HG03135 (cell line): ENCODE results near the gene SNAP91.
"Not testable (repeated sequence)": the region's sequence is repeated elsewhere in the genome, so short reads cannot be mapped to it uniquely, and the experiment has no call there.

Experiments
- ATAC-seq: cut with Tn5 transposase; IDR thresholded peaks from one replicate; pipeline ENCODE4 v1.9.1; 2021; ENCODE audit warnings: mild to moderate bottlenecking, moderate library complexity; ENCODE audit not compliant: unreplicated experiment

SNAP91 gene

GRCh38 chr6:83708970-83709747 is at the start of gene SNAP91:
Gene SNAP91, minus strand, starts transcription at chr6:83709101. Its CDS starts 1,174 bp downstream, at chr6:83707927.
- no peak for ATAC-seq

- no peak for ATAC-seq
These were observed 49.6 kb upstream of the SNAP91 start for GRCh38 chr6:83758533-83758932.

- no peak for ATAC-seq
These were observed 48.1 kb upstream of the SNAP91 start for GRCh38 chr6:83757021-83757420.

- no peak for ATAC-seq
These were observed 47.7 kb upstream of the SNAP91 start for GRCh38 chr6:83756565-83756964.

GRCh38 chr6:83752375-83752774 is 43.5 kb upstream of the SNAP91 start:
- ATAC-seq = not testable (repeated sequence)

GRCh38 chr6:83741089-83741488 is 32.2 kb upstream of the SNAP91 start:
- ATAC-seq = no peak

GRCh38 chr6:83735461-83735860 is 26.6 kb upstream of the SNAP91 start:
- no peak for ATAC-seq

- no peak for ATAC-seq
These were observed 21.0 kb upstream of the SNAP91 start for GRCh38 chr6:83729871-83730270.

- no peak for ATAC-seq
These were observed 14.0 kb upstream of the SNAP91 start for GRCh38 chr6:83722876-83723275.

GRCh38 chr6:83717809-83718208 is 8.9 kb upstream of the SNAP91 start:
- ATAC-seq = no peak

GRCh38 chr6:83711958-83712357 is 3.1 kb upstream of the SNAP91 start:
- ATAC-seq = no peak

- no peak for ATAC-seq
These were observed 798 bp upstream of the SNAP91 start for GRCh38 chr6:83709748-83710050.

- ATAC-seq = no peak
These were observed 343 bp downstream of the SNAP91 start for GRCh38 chr6:83708546-83708969.

- no peak for ATAC-seq
These were observed 914 bp downstream of the SNAP91 start for GRCh38 chr6:83707829-83708545.

- ATAC-seq = no peak
These were observed 6.2 kb downstream of the SNAP91 start for GRCh38 chr6:83702749-83703148.

- ATAC-seq = no peak
These were observed 6.8 kb downstream of the SNAP91 start for GRCh38 chr6:83702077-83702476.

GRCh38 chr6:83696674-83697073 is 12.2 kb downstream of the SNAP91 start:
- ATAC-seq = no peak

GRCh38 chr6:83685481-83685880 is 23.4 kb downstream of the SNAP91 start:
- no peak for ATAC-seq

- ATAC-seq = no peak
These were observed 31.1 kb downstream of the SNAP91 start for GRCh38 chr6:83677791-83678190.

GRCh38 chr6:83637953-83638352 is 70.9 kb downstream of the SNAP91 start:
- ATAC-seq = no peak

GRCh38 chr6:83636800-83637199 is 72.1 kb downstream of the SNAP91 start:
- no peak for ATAC-seq

- no peak for ATAC-seq
These were observed 75.3 kb downstream of the SNAP91 start for GRCh38 chr6:83633609-83634008.
